A673 (cell line): ENCODE data around the gene LONP2.

Source experiments
- CTCF ChIP-seq: fragments of 300-800, 200-600 bp; sonication (generic); conservative IDR thresholded peaks from 2 replicates; pipeline ENCODE4 v1.5.1; 2017; ENCODE audit warnings: low read depth, mild to moderate bottlenecking, antibody characterized with exemption, low read length, moderate library complexity, mixed read lengths
- EZH2 ChIP-seq: fragments of 200-600 bp; sonication (generic); IDR thresholded peaks from 2 replicates; pipeline ENCODE4 v1.6.1; 2017; ENCODE audit warnings: borderline replicate concordance, low read depth, mild to moderate bottlenecking, mixed read lengths, antibody characterized with exemption, low read length; ENCODE audit not compliant: poor library complexity, severe bottlenecking

- TF ChIP-seq CTCF (no peak), EZH2 (no peak)
These were observed 77.4 kb downstream of the LONP2 start for GRCh38 chr16:48321317-48322036.
